GM19023 (cell line): ENCODE data around the gene FBXW10.
"Not testable (repeated sequence)": the region's sequence is repeated elsewhere in the genome, so short reads cannot be mapped to it uniquely, and the experiment has no call there.

Experiments
- ATAC-seq: cut with Tn5 transposase; IDR thresholded peaks from one replicate; pipeline ENCODE4 v1.9.1; 2021; ENCODE audit warnings: mild to moderate bottlenecking, moderate library complexity; ENCODE audit not compliant: unreplicated experiment

The FBXW10 gene

DNA sequence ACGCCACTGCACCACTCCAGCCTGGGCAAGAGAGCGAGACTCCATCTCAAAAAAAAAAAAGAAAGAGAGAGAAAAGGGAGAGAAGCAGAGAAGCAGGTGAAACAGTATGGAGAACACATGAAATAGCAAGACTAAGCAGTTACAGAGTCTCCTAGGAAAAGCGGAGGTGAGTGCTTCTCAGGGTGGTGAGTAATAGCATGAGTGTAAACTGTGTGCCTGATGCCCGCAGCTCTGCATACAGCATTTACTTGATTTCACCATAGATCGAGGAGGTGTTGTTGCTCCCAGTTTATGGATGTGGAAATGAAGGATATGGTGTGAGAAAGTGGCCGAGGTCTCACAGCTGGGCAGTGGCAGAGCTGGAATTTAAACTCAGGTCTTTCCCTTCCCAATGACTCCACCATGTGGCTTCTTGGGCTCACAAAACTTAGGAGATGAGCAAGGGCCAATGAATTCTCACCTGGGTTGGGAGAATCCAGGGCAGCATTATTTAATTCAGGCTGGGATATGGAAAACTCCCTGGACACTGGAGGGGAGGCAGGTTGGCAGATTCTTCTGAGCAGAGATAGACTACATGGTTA lies 10.1 kb downstream of the FBXW10 start:
- ATAC-seq = not testable (repeated sequence)

DNA sequence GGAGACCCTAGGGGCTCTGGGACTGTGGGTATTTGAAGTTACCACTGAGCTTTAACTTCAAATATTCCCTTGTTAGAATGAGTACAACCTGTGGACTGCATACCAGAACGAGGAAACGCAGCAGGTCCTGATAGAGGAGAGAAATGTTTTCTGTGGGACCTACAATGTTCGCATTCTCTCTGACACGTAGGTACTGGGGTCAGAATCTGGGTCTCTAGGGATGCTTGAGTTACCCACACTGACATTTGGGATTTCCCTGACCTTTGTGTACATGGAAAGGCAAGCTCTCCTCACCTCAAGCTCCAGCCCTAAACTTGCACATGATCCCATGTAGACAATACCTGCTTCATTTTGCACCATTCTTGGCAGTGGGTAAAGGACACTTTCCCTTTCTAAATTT lies 12.1 kb downstream of the FBXW10 start:
- ATAC-seq = not testable (repeated sequence)

DNA sequence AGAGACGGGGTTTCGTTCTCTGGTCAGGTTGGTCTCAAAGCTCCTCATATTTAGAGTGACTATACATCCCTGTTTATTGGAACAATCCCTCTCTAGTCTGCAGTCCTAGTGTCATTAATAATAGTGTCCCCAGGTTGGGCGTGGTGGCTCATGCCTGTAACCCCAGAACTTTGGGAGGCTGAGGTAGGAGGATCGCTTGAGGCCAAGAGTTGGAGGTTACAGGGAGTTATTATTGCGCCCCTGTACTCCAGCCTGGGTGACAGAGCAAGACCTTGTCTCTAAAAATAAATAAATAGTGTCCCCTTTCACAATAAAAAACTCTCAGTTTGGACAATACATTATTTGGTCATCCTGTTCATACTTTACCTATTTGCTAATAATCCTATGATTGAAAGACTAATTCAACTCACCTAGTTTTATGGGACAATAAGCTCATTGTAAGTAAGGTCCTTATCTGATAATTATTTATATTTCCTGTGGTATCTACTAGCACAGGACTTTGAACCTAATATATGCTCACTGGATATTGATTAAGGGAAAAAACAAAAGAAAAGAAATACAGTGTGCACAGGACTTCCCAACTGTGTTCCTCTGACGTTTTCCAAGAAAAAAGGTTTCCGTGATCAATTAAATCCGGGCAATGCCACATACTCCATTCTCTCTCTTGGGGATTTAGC lies 13.7 kb downstream of the FBXW10 start:
- not testable (repeated sequence) for ATAC-seq

DNA sequence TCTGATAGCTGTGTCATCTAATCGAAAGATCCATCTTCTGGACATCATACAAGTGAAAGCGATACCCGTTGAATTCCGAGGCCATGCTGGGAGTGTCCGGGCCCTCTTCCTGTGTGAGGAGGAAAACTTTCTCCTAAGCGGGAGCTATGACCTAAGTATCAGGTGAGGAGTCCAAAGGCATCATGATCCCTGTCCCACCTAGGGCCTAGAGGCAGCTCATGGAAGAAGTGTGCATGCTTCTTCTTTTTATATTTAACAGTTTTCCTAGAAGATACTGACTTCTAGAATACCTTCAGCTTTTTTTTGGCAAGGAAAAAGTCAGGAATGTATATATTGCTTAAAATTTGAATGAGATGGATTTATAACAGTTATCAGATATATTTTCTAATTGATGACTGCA lies 14.5 kb downstream of the FBXW10 start:
- ATAC-seq = not testable (repeated sequence)

DNA sequence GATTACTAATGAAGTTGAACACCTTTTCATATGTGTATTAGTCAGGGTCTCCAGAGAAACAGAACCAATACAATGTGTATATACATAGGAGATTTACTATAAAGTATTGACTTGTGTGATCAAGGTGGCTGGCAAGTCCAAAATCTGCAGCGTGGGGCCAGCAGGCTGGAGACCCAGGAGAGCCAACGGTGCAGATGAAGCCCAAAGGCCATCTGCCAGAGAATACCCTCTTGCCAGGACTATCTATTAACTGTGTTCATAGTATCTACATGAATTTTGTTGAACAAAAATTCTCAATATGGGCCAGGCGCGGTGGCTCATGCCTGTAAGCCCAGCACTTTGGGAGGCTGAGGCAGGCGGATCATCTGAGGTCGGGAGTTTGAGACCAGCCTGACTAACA lies 16.4 kb downstream of the FBXW10 start:
- not testable (repeated sequence) for ATAC-seq

DNA sequence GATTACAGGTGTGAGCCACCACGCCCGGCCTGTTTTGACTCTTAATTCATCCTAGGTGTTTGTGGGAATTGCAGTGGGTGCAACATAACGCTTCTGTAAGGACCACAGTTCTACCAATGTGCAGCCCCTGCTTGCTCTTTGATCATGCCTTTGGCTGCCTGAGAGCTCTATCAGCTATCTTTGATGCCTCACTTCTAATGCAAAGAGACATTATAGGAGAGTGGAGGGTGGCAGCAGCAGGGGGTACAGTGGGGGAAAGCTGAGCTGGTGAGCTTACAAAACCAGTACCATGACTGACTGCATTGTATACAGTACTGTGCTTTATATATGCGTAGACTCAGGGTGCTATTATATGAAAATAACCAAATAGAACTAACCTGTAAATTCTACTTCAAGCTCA lies 26.7 kb downstream of the FBXW10 start:
- ATAC-seq = not testable (repeated sequence)

DNA sequence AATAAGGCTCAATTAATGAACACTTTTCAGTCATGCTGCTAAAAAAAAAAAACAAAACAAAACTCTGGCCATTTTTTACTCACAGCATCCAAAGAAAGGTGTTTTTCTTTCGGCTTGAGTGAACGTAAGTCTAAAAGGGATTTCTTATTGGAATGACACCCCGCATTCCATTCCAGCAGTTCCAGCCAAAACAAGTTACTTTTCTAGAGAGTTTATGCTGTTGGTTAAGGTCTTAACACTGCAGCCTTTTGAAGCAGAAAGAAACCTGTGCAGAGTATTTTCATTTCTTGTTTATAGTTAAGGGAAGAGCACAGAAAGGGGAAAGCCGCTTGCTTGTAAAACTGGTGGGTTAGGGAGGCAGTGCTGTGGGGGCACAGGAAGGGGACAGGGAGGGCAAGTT lies 27.2 kb downstream of the FBXW10 start:
- not testable (repeated sequence) for ATAC-seq

DNA sequence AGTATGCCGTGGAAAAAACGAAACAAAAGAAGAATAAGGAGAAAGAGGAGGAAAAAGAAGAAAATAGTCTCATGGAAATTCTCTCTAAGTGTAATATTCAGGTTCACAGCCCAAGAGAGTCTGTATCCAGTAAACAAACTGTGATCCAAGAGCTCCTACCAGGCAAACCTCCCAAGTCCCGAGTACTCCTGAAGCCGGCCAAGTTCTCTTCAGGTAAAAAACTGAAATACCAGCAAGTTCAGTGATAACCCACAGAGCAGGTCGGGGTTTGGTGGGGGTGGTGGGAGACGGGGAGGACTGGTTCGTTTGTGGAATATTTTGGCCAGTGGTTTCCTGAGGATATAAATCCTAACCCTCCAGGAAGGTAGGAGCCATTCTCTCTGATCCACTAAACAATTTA lies 28.6 kb downstream of the FBXW10 start:
- ATAC-seq = no peak

DNA sequence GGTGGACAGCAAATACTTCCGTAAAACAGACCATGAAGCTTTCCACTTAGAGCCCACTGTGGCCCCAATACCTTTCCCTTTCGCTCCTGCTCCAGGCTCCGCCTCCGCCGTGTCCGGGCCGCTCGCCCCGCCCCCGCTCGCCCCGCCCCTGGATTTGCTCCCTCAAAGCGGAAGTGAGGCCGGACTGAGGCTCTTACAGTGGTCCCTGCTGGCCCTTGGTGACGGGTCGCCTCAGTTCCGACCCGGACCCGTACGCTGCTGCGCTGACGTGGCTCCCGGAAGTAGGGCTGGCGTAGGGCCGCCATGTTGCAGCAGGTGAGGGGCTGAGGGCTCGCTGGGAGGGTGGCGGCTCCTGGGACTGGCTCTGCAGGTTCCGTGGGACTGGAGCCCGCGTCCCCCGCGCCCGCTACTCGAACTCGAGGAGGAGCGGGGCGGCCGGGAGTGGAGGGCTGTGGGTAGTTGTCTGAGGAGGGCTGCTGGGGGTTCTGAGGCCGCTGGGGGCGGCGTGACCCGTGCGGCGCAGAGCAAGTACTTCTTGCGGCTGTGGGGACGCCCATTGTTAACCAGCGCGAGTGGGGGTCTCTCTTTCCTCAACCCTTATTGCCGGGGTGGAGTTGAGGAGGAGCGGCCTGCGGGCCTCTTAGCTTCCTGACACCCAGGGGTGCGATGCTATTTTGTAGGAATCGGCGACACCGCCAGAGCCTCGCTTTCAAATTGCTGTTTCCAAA lies 37.3 kb downstream of the FBXW10 start, which contains the start of gene TVP23B:
TSS of gene TVP23B (plus strand) at position 193 of the 728 bp plus-strand sequence. CDS start at position 304, 111 bp downstream.
- ATAC-seq = peak; percentile 99

DNA sequence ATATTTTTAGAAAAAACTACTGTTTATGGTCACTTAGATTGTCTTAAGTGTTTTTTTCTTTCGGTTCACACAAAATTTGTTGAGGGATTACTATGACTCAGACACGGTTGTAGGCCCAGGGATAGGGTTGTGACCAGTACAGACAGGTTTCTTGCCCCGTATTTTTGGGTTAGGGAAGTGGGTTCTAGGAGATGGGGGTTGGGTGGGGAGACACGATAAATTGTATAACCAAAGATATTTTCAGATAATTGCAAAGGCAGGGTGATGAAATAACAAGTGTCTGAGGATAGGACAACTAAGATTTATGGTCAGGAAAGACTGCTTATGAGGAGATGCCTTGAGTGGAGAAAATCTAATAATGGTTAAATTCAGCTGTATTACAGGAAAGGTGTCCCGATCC lies 38.0 kb downstream of the FBXW10 start:
- ATAC-seq = not testable (repeated sequence)

DNA sequence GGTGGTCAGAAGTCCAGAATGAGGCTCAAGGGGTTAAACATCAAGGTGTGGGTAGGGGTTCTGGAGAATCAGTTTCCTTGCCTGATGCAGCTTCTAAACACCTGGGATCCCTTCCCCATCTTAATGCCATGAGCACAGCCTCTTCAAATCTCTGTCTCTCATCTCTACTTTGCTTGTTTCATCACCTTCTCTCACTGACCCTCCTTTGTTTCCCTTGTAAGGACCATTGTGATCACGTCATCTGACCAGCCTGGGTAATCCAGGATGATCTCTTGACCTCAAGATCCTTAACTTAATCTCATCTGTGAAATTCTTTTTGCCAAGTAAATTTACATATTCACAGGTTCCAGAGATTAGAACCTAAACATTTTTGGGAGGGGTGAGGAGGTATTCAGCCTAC lies 42.1 kb downstream of the FBXW10 start:
- ATAC-seq = not testable (repeated sequence)

DNA sequence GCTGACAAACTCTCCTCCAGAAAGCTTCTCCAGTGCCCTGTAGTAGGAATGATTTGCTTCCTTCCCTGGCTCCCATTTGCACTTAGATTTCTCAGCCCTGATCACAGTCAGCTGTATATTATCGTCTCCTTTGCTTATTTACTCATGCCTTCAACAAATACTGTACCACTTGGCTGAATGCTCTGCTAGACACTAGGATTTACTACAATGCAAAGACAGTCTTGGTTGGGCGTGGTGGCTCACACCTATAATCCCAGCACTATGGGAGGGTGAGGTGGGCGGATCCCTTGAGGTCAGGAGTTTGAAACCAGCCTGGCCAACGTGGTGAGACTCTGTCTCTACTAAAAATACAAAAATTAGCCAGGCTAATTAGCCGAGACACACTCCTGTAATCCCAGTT lies 43.0 kb downstream of the FBXW10 start:
- ATAC-seq = not testable (repeated sequence)

DNA sequence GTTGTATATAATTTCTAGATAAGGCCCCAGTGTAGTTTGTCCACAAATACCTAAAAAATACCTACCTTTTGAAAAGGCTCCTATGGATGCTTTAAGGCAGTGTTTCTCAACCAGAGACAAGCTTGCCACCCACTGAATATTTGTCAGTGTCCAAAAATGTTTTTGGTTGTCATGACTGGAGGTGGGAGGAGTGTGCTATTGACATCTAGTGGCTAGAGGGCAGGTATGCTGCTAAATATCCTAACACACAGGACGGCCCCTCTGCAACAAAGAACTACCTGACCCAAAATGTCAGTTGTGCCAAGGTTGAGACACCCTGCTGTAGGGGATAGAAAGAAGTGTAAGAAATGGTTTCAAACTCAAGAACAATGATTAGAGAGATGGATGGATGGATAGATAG lies 47.5 kb downstream of the FBXW10 start:
- ATAC-seq = not testable (repeated sequence)

DNA sequence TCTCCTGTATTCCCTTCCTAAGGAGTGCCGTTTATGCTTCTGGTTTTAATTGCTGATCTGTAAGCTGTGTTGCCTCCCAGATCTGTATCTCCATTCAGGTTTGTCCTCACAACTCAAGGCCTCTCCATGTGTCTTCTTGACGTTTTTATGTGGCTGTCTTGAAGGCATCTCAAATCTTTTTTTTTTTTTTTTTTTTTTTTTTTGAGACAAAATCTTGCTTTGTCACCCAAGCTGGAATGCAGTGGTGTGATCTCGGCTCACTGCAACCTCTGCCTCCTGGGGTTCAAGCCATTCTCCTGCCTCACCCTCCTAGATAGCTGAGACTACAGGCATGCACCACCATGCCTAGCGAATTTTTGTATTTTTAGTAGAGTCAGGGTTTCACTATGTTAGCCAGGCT lies 51.0 kb downstream of the FBXW10 start:
- ATAC-seq = not testable (repeated sequence)

DNA sequence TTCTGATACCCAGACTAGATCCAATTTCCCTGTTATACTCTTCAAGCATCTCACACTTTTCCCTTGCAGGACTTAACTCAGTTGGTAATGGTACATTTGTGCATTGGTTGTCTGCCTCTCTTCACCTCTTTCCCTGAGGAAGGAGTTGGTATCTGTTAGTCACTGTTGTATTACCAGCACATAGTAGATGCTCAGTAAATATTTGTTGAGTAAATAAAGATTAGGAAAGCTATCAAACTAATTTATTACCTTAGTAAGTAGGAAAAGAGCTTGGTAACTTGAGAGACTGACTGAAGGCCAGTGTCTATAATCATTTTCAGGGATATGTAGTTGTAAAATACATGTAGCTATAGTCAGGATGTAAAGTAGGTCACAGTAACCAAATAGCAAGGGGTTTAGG lies 53.0 kb downstream of the FBXW10 start:
- not testable (repeated sequence) for ATAC-seq

DNA sequence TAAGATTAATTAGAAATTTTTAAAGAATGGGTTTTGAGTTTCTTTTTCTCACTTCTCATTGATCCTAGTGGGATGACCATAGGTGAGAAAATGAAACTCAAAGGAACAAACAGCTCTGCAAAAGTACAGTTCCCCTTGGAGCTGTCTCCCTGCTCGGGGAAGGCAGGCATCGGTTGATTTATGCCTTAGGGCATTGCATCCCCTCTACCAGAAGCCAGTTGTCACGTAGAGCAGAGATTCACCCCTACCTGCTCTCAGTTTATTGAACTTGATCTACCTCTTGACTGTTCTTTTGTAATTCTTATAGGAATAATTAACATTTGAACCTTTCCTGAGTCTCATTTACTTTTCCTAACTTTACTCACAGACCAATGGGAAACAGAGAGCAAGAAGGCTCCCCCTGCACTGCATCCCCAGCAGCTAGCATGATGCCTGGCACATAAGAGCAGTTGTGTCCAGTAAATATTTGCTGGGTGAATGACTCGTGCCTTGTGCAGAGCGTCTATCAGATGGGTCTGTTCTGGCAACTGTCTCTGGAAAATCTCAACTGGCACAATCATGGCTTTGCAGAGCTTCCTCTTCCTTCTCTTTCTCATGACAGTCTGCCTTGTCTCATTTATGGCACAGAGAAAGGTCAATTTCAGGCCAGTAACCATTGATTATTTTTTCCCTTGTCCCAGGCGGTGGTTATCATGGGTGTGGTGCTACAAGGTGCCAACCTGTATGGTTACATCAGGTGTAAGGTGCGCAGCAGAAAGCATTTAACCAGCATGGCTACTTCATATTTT lies 59.8 kb downstream of the FBXW10 start:
- not testable (repeated sequence) for ATAC-seq

DNA sequence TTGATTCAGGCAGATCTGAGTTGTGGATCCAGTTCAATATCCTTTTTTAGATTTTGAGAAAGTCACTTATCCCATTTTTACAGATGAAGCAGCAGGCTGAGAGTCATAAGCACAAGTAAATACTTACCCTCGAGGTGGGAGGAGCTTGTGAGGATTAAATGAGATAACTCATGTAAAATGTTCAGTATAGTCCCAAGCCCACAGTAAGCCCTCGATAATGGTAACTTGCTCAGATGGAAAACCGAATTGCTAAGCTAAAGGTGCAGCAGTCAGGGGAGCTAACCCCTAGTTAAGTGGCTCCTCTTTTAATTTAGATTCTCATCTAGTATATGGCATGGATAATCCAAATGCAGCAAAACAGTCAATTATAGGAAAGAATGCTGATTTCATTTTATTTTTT lies 72.1 kb downstream of the FBXW10 start:
- ATAC-seq = not testable (repeated sequence)

DNA sequence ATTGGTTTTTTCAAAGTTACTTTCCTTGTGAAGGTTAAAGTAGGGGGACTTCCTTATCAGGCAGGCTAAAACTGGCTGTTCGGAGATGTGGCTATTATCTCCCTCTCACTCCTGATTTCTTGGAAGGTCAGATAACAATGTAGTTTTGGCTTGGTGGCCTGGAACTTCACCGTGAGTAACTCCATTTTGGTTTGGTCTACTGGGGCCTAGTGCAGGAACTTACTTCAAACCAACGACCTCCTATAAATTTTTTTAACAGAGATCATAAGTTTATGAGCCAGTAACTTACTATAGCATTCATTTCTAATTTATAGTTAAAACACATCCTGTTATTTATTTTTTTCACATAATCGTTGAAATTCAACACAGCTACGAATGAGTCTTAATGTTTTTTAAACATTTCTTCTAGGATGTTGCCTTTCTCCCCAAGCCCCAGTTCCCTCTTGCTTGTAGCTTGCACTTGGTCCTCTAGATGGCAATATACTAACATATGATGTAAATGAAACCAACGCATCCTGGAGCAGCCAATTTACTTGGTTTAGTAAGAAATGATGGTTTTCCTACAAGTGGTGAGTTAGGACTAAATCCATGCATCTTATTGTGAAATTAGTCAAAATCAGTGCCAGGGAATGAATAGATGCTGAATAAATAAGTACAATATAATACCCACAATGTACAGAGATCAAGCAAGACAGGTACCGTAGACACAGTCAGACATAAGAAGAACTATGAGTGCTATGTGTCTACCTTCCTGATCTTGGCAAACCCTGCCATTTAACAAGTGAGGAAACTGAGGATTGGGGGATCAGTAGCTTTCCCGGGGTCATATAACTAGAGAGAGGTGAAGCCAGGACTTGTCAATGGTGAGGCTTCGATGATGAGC lies 72.9 kb downstream of the FBXW10 start:
- not testable (repeated sequence) for ATAC-seq

DNA sequence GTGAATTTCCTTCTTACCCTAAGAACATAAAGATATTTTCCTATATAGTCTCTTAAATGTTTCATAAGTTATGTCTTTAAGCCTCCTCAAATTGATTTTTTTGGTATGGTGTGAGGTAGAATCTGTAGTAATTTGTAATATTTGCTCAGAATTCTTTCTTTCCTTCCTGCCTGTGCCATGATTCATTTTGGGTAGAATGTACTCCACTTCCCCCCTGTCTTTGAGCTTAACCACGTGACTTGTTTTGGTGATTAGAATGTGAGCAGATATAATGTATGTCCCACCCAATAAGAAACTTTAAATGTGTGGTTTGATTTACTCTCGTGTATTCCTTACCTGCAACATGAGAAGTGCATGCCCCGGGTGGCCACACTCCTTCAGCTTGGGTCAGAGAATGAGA lies 77.6 kb downstream of the FBXW10 start:
- ATAC-seq = not testable (repeated sequence)

DNA sequence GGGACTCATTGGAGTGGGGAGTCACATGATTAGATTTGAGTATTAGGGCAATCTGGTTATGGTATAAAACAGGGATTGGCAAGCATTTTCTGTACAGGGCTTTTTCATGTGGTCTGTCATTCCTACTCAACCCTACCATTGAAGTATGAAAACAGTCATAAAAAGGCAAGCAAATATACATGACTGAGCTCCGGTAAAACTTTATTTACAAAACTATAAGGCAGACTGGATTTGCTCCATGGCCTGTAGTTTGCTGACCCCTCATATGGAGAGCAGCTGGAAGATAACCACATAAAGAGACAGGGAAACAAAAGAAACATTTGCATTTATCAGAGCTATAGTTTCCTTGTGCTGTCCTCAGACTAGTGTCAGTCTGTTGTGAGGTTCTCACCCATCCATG lies 83.8 kb downstream of the FBXW10 start:
- not testable (repeated sequence) for ATAC-seq
